GM12878 (cell line): Measurements from ENCODE around the gene ANKIB1. TPM values are rescaled to one million over a fixed set of nuclear protein-coding genes. Genes with fewer than 3 reads are reported as not detected.

Experiments used
- ATAC-seq: fragments of 200-7000 bp; cut with Tn5 transposase; 3 replicates; pipeline ENCODE4 v1.9.1; 2020; ENCODE audit warnings: mild to moderate bottlenecking, moderate library complexity
- BruUV-seq: library from RNA; stranded (reverse); fragments of 400-500 nt; replicated peaks from 2 replicates; lab custom pipeline; 2021; lab: Mats Ljungman, UMichigan
- CTCF ChIA-PET: fragments of 300-600 bp; sonication (Branson Sonifier 250); formaldehyde crosslinking; extraction: SDS; loops from one replicate; lab custom pipeline; 2021; ENCODE audit warnings: inconsistent platforms; lab: Yijun Ruan, JAX
- POLR2A ChIA-PET: fragments of 350-600 bp; formaldehyde crosslinking; extraction: SDS; loops from one replicate; lab custom pipeline; 2021; ENCODE audit warnings: inconsistent platforms; lab: Charles Lee
- RAD21 ChIA-PET: fragments of 300-600 bp; sonication (Branson Sonifier 250); formaldehyde crosslinking; loops from one replicate; lab custom pipeline; 2023; ENCODE audit warnings: antibody characterized with exemption; ENCODE audit not compliant: unreplicated experiment; lab: Charles Lee
- SMC1A ChIA-PET: fragments of 300-600 bp; sonication (Branson Sonifier 250); formaldehyde crosslinking; loops from one replicate; lab custom pipeline; 2023; ENCODE audit not compliant: unreplicated experiment, uncharacterized antibody; lab: Charles Lee
- DNase-seq: peaks from one replicate; pipeline ENCODE4 v3.0.0-alpha.2; 2011; ENCODE audit warnings: low read depth, low spot score
- FAIRE-seq: peaks from 3 replicates; lab custom pipeline; 2011; peaks lifted over from hg19 to GRCh38; lab: Jason Lieb, UNC
- H2AFZ ChIP-seq: 2 replicates; pipeline ENCODE4 v1.6.0; 2011; ENCODE audit warnings: low read depth, low read length, control low read depth; ENCODE audit not compliant: control insufficient read depth
- H3K27ac ChIP-seq: 2 replicates; pipeline ENCODE4 v1.5.1; 2011; ENCODE audit warnings: control low read depth; ENCODE audit not compliant: control insufficient read depth, insufficient read depth
- H3K27me3 ChIP-seq, 2 experiments: replicated peaks in 1 of 2; 2 replicates each; pipeline versions ENCODE4 v1.6.0 to v1.6.1; 2011; ENCODE audit warnings: low read length in 1 of 2; ENCODE audit not compliant: control insufficient read depth in 2 of 2, insufficient read depth in 2 of 2
- H3K36me3 ChIP-seq, 2 experiments: 2 replicates each; pipeline ENCODE4 v1.5.1; 2011; ENCODE audit warnings: low read length in 1 of 2; ENCODE audit not compliant: control insufficient read depth in 2 of 2, insufficient read depth in 2 of 2
- H3K4me1 ChIP-seq: 2 replicates; pipeline ENCODE4 v1.6.1; 2011; ENCODE audit warnings: mild to moderate bottlenecking, low read length, moderate library complexity, mixed read lengths; ENCODE audit not compliant: control insufficient read depth, insufficient read depth
- H3K4me2 ChIP-seq: 2 replicates; pipeline ENCODE4 v1.6.0; 2011; ENCODE audit warnings: control low read depth; ENCODE audit not compliant: control insufficient read depth, insufficient read depth
- H3K4me3 ChIP-seq: fragments of 200-600 bp; sonication (generic); 2 replicates; pipeline ENCODE4 v1.5.1; 2016
- H3K79me2 ChIP-seq: 2 replicates; pipeline ENCODE4 v1.6.0; 2011; ENCODE audit warnings: low read length; ENCODE audit not compliant: control insufficient read depth, insufficient read depth
- H3K9ac ChIP-seq: 2 replicates; pipeline ENCODE4 v1.8.0; 2011; ENCODE audit warnings: low read length, control low read depth, mixed read lengths; ENCODE audit not compliant: control insufficient read depth, insufficient read depth
- H3K9me3 ChIP-seq: replicated peaks from 3 replicates; pipeline ENCODE4 v1.5.1; 2011; ENCODE audit warnings: mild to moderate bottlenecking, low read length; ENCODE audit not compliant: control insufficient read depth, insufficient read depth
- H4K20me1 ChIP-seq: 2 replicates; pipeline ENCODE4 v1.6.0; 2011; ENCODE audit not compliant: control insufficient read depth, insufficient read depth
- ATF7 ChIP-seq: fragments of 450-650 bp; IDR thresholded peaks from 2 replicates; pipeline ENCODE4 v1.6.1; 2016; ENCODE audit warnings: low read depth, mild to moderate bottlenecking
- BACH1 ChIP-seq: fragments of 450-650 bp; IDR thresholded peaks from 2 replicates; pipeline ENCODE4 v1.6.1; 2017; ENCODE audit warnings: mild to moderate bottlenecking, borderline replicate concordance
- CBX5 ChIP-seq: sonication (generic); IDR thresholded peaks from 2 replicates; pipeline ENCODE4 v1.6.1; 2016; ENCODE audit warnings: low read depth, moderate library complexity, mild to moderate bottlenecking, inconsistent platforms
- CHD4 ChIP-seq: fragments of 200-600 bp; sonication (generic); IDR thresholded peaks from 2 replicates; pipeline ENCODE4 v1.6.1; 2016; ENCODE audit warnings: mild to moderate bottlenecking
- ETV6 ChIP-seq, 2 experiments: fragments of 450-650 bp in 1 of 2; IDR thresholded peaks in 1 of 2; conservative IDR thresholded peaks in 1 of 2; 2 replicates each; pipeline ENCODE4 v1.6.1; 2014; ENCODE audit warnings: antibody characterized with exemption in 1 of 2, borderline replicate concordance in 1 of 2, low read depth in 1 of 2, mild to moderate bottlenecking in 1 of 2, moderate library complexity in 1 of 2
- GATAD2B ChIP-seq: fragments of 450-650 bp; conservative IDR thresholded peaks from 2 replicates; pipeline ENCODE4 v1.6.1; 2017; ENCODE audit warnings: low read depth, mild to moderate bottlenecking, moderate library complexity
- IKZF1 ChIP-seq: fragments of 450-650 bp; conservative IDR thresholded peaks from 2 replicates; pipeline ENCODE4 v1.6.1; 2017; ENCODE audit warnings: antibody characterized with exemption, mild to moderate bottlenecking
- MTA2 ChIP-seq: fragments of 450-650 bp; IDR thresholded peaks from 2 replicates; pipeline ENCODE4 v1.6.1; 2016; ENCODE audit warnings: low read depth, mild to moderate bottlenecking, moderate library complexity
- RELA ChIP-seq: fragments of 450-650 bp; IDR thresholded peaks from 2 replicates; pipeline ENCODE4 v1.8.0; 2014; ENCODE audit warnings: borderline replicate concordance; ENCODE audit not compliant: partially characterized antibody
- ZZZ3 ChIP-seq: IDR thresholded peaks from 2 replicates; pipeline ENCODE4 v1.6.1; 2011; ENCODE audit warnings: low read depth; ENCODE audit not compliant: control insufficient read depth, insufficient read length
- WGBS: methylation state at CpG from one replicate; pipeline ENCODE4 v1.1.6; 2016; ENCODE audit warnings: low lambda C conversion rate; ENCODE audit not compliant: insufficient replicate concordance, insufficient coverage; ENCODE audit errors: missing lambda C conversion rate; 5-methylcytosine and 5-hydroxymethylcytosine counted together
- in situ Hi-C: fragments of 300-500 bp; cut with MboI; formaldehyde crosslinking; loops from 9 replicates; pipeline ENCODE4 v1.14.3; 2018; ENCODE audit warnings: mixed read lengths
- intact Hi-C: fragments of 100-400 bp; cut with micrococcal nuclease; formaldehyde crosslinking; loops from one replicate; pipeline ENCODE4 v1.14.2; 2022; ENCODE audit not compliant: unreplicated experiment
- polyA plus RNA-seq, 11 experiments: library from polyadenylated mRNA; depleted of rRNA in 4 of 11; unstranded in 6 of 11; stranded (reverse) in 5 of 11; fragments of >200 nt; fragmentation: Nextera tagmentation in 4 of 11; fragmentation: Illumina TruSeq in 1 of 11; extraction: Ambion mirVana in 4 of 11; extraction: Trizol in 1 of 11; gene quantifications; 1 replicate in 1 of 11; 2 replicates in 10 of 11; pipeline versions ENCODE4 v1.2.1 to v1.2.3, GENCODE V29; 2011 to 2016; ENCODE audit warnings: inconsistent platforms in 2 of 11, missing spikeins in 2 of 11, low read depth in 1 of 11
- total RNA-seq, 4 experiments: library from RNA; depleted of rRNA in 3 of 4; stranded (reverse); fragments of >200 nt in 3 of 4; fragmentation: Illumina TruSeq in 1 of 4; extraction: Trizol in 1 of 4; gene quantifications; 2 replicates each; pipeline versions ENCODE4 v1.2.1 to v1.2.3, GENCODE V29; 2013 to 2021
- TF ChIP-seq, protein P1 (sequence below): fragments of 450-650 bp; IDR thresholded peaks from 2 replicates; pipeline ENCODE4 v1.6.1; 2016; ENCODE audit warnings: mild to moderate bottlenecking, moderate library complexity, borderline replicate concordance

ANKIB1 gene
- total and polyA plus RNA-seq, 10 of the 15 experiments (the other 5 are each of a cell fraction or from before 2014, with no cell fraction given): 9.0 to 54.0 (median 21.9) TPM

DNA sequence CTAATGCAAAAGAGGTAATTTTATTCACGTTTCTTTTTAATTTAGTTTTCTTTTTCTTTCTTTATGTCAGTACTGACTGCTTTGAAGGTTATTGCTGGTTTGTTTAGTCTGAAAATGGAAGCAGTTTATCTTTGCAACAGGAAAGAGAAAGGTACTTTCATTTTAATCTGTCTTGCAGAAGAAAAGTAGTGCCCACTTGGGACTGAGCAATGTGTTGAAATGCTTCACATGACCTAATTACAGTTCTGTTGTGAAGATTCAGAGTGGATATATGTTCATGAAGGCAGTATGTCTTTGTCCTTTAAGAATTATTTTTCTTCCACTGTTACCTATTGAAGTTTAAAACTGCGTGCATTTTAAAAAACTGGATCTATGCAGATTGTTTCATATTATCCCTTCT is 80.1 kb downstream of the ANKIB1 start:
- Histone ChIP-seq H2AFZ (no peak overlapping the region), H3K4me1 (no peaks in the 10 kb centered on the region), H4K20me1 (no peaks in the 10 kb centered on the region)
- POLR2A ChIA-PET: no interaction called here
- CTCF ChIA-PET: no interaction called here
- FAIRE-seq: no peak
- no peak for TF ChIP-seq IKZF1
- no peak for TF ChIP-seq CBX5
- no peak for TF ChIP-seq ETV6 (conservative IDR thresholded peaks at IDR 0.05 in 1 of 2, IDR thresholded peaks at IDR 0.05 in 1 of 2; ENCODE audit: borderline replicate concordance in 1 of 2, low read depth in 1 of 2)
- no peak for TF ChIP-seq CHD4
- no peak for TF ChIP-seq ATF7
- TF ChIP-seq, protein P1, sequence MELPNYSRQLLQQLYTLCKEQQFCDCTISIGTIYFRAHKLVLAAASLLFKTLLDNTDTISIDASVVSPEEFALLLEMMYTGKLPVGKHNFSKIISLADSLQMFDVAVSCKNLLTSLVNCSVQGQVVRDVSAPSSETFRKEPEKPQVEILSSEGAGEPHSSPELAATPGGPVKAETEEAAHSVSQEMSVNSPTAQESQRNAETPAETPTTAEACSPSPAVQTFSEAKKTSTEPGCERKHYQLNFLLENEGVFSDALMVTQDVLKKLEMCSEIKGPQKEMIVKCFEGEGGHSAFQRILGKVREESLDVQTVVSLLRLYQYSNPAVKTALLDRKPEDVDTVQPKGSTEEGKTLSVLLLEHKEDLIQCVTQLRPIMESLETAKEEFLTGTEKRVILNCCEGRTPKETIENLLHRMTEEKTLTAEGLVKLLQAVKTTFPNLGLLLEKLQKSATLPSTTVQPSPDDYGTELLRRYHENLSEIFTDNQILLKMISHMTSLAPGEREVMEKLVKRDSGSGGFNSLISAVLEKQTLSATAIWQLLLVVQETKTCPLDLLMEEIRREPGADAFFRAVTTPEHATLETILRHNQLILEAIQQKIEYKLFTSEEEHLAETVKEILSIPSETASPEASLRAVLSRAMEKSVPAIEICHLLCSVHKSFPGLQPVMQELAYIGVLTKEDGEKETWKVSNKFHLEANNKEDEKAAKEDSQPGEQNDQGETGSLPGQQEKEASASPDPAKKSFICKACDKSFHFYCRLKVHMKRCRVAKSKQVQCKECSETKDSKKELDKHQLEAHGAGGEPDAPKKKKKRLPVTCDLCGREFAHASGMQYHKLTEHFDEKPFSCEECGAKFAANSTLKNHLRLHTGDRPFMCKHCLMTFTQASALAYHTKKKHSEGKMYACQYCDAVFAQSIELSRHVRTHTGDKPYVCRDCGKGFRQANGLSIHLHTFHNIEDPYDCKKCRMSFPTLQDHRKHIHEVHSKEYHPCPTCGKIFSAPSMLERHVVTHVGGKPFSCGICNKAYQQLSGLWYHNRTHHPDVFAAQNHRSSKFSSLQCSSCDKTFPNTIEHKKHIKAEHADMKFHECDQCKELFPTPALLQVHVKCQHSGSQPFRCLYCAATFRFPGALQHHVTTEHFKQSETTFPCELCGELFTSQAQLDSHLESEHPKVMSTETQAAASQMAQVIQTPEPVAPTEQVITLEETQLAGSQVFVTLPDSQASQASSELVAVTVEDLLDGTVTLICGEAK: no peak
- TF ChIP-seq GATAD2B: no peak
- no peak for TF ChIP-seq MTA2
- no peak for TF ChIP-seq ZZZ3
- TF ChIP-seq BACH1: no peak
- no peak for TF ChIP-seq RELA
- TF ChIP-seq, all 136 proteins: peak for 0
- Histone ChIP-seq H3K9me3 (no peaks in the 10 kb centered on the region), H3K79me2 (no peaks in the 10 kb centered on the region), H3K9ac (no peak overlapping the region), H3K27me3 (no peaks in the 10 kb centered on the region), H3K27ac (no peak overlapping the region), H3K4me2 (no peak overlapping the region), H3K4me3 (no peak overlapping the region), H3K36me3 (peaks cover 0 to 7% of the 10 kb centered on the region in 2 experiments; a peak in 2 of 4 replicates)
- intact Hi-C loops (no loop called here), in situ Hi-C loops (no loop called here)
- ATAC-seq (no peak), DNase-seq (no peak)
- RAD21 ChIA-PET: no interaction called here
- BruUV-seq: no TSS peak
- SMC1A ChIA-PET: interaction anchor here (0.6 to 0.9 kb wide), 3 partner anchors 12 to 122 kb away, joined by 3 to 4 read pairs (median 3); no protein-coding TSS in a partner anchor
- WGBS: 96% methylated on average over 2 of the region's 2 CpGs
